Measurements from ENCODE around the gene SPSB2. TPM values are rescaled to one million over a fixed set of nuclear protein-coding genes. Genes with fewer than 3 reads are reported as not detected.

SPSB2 gene
- total RNA-seq, 1 donor from 2014 or later = 11.5 TPM

- Mint-ChIP-seq H3K9me3 (ENCODE audit: unreplicated experiment) (no peaks in the 10 kb centered on the region), H3K27me3 (ENCODE audit: unreplicated experiment) (no peaks in the 10 kb centered on the region), H3K4me3 (ENCODE audit: unreplicated experiment) (no peak overlapping the region), H3K4me1 (ENCODE audit: unreplicated experiment) (peaks cover 9% of the 10 kb centered on the region), H3K27ac (ENCODE audit: unreplicated experiment) (no peak overlapping the region), H3K36me3 (ENCODE audit: unreplicated experiment) (peaks cover 24% of the 10 kb centered on the region)
- DNase-seq (ENCODE audit: extremely low spot score, unreplicated experiment) = no peak
- no peak for TF ChIP-seq CTCF (IDR thresholded peaks at IDR 0.05)
Measured at GRCh38 chr12:6845395-6845794, 27.7 kb downstream of the SPSB2 start.

- Mint-ChIP-seq H3K4me1 (ENCODE audit: unreplicated experiment) (no peaks in the 10 kb centered on the region), H3K27me3 (ENCODE audit: unreplicated experiment) (no peaks in the 10 kb centered on the region), H3K36me3 (ENCODE audit: unreplicated experiment) (peaks cover 24% of the 10 kb centered on the region), H3K9me3 (ENCODE audit: unreplicated experiment) (no peaks in the 10 kb centered on the region), H3K27ac (ENCODE audit: unreplicated experiment) (no peak overlapping the region), H3K4me3 (ENCODE audit: unreplicated experiment) (no peak overlapping the region)
- TF ChIP-seq CTCF (IDR thresholded peaks at IDR 0.05) = no peak
- no peak for DNase-seq (ENCODE audit: extremely low spot score, unreplicated experiment)
Measured at GRCh38 chr12:6843118-6843902, 29.8 kb downstream of the SPSB2 start.

- Mint-ChIP-seq H3K27ac (ENCODE audit: unreplicated experiment) (no peak overlapping the region), H3K4me1 (ENCODE audit: unreplicated experiment) (no peaks in the 10 kb centered on the region), H3K4me3 (ENCODE audit: unreplicated experiment) (no peak overlapping the region), H3K9me3 (ENCODE audit: unreplicated experiment) (no peaks in the 10 kb centered on the region), H3K36me3 (ENCODE audit: unreplicated experiment) (peaks cover 18% of the 10 kb centered on the region), H3K27me3 (ENCODE audit: unreplicated experiment) (no peaks in the 10 kb centered on the region)
- no peak for DNase-seq (ENCODE audit: extremely low spot score, unreplicated experiment)
- no peak for TF ChIP-seq CTCF (IDR thresholded peaks at IDR 0.05)
Measured at GRCh38 chr12:6842075-6842474, 31.0 kb downstream of the SPSB2 start.

GRCh38 chr12:6840761-6841515, 32.2 kb downstream of the SPSB2 start, which contains the start of gene GNB3:
Gene GNB3, plus strand, starts transcription at chr12:6840925. Its CDS starts 363 bp downstream, at chr12:6841288.
- H3K36me3 Mint-ChIP-seq (ENCODE audit: unreplicated experiment) = peaks cover 14% of the 10 kb centered on the region
- no peaks in the 10 kb centered on the region for H3K9me3 Mint-ChIP-seq (ENCODE audit: unreplicated experiment)
- no peak within 1 kb of the TSS for H3K27ac Mint-ChIP-seq (ENCODE audit: unreplicated experiment)
- no peak within 1 kb of the TSS for H3K4me3 Mint-ChIP-seq (ENCODE audit: unreplicated experiment)
- TF ChIP-seq CTCF (IDR thresholded peaks at IDR 0.05) = no peak
- DNase-seq (ENCODE audit: extremely low spot score, unreplicated experiment) = no peak
- no peaks in the 10 kb centered on the region for H3K27me3 Mint-ChIP-seq (ENCODE audit: unreplicated experiment)
- H3K4me1 Mint-ChIP-seq (ENCODE audit: unreplicated experiment) = no peaks in the 10 kb centered on the region

GRCh38 chr12:6840330-6840729, 32.8 kb downstream of the SPSB2 start:
- no peak for DNase-seq (ENCODE audit: extremely low spot score, unreplicated experiment)
- Mint-ChIP-seq H3K9me3 (ENCODE audit: unreplicated experiment) (no peaks in the 10 kb centered on the region), H3K36me3 (ENCODE audit: unreplicated experiment) (peaks cover 14% of the 10 kb centered on the region), H3K4me3 (ENCODE audit: unreplicated experiment) (no peak overlapping the region), H3K4me1 (ENCODE audit: unreplicated experiment) (no peaks in the 10 kb centered on the region), H3K27me3 (ENCODE audit: unreplicated experiment) (no peaks in the 10 kb centered on the region), H3K27ac (ENCODE audit: unreplicated experiment) (no peak overlapping the region)
- no peak for TF ChIP-seq CTCF (IDR thresholded peaks at IDR 0.05)

Data from osteocyte (in vitro differentiated cells).